Upper lobe of left lung (tissue), 6 donors: ENCODE measurements around the gene SERINC3. TPM values are rescaled to one million over a fixed set of nuclear protein-coding genes. Genes with fewer than 3 reads are reported as not detected.

Experiments used
- ATAC-seq, 2 donors: fragments of 200-7000 bp; cut with Tn5 transposase; one replicate each; pipeline ENCODE4 v1.9.1; 2022; ENCODE audit warnings: mild to moderate bottlenecking in 2 of 2, moderate library complexity in 2 of 2; ENCODE audit not compliant: low FRiP score in 2 of 2
- DNase-seq, 2 donors: peaks; one replicate each; pipeline ENCODE4 v3.0.0-alpha.2; 2019 to 2020
- H3K27ac ChIP-seq, 4 donors: fragments of 200-600 bp; sonication (generic); one replicate each; pipeline ENCODE4 v1.5.1; 2016 to 2019
- H3K27me3 ChIP-seq, 4 donors: fragments of 200-600 bp; sonication (generic); one replicate each; pipeline ENCODE4 v1.5.1; 2017 to 2019
- H3K36me3 ChIP-seq, 4 donors: fragments of 200-600 bp; sonication (generic); one replicate each; pipeline ENCODE4 v1.5.1; 2016 to 2019
- H3K4me1 ChIP-seq, 4 donors: fragments of 200-600 bp; sonication (generic); one replicate each; pipeline ENCODE4 v1.5.1; 2018 to 2019
- H3K4me3 ChIP-seq, 4 donors: fragments of 200-600 bp; sonication (generic); one replicate each; pipeline ENCODE4 v1.5.1; 2017 to 2019; ENCODE audit warnings: mild to moderate bottlenecking in 2 of 4, moderate library complexity in 1 of 4
- H3K9me3 ChIP-seq, 4 donors: fragments of 200-600 bp; sonication (generic); one replicate each; pipeline ENCODE4 v1.5.1; 2018 to 2019
- CTCF ChIP-seq, 6 experiments: fragments of 450-650 bp in 4 of 6; fragments of 200-600 bp in 2 of 6; sonication (generic) in 2 of 6; IDR thresholded peaks; one replicate each; pipeline ENCODE4 v1.5.1; 2016 to 2019; ENCODE audit warnings: antibody characterized with exemption in 6 of 6
- EP300 ChIP-seq, 4 donors: sonication (generic); formaldehyde crosslinking; IDR thresholded peaks; one replicate each; pipeline ENCODE4 v1.5.1; 2017; ENCODE audit warnings: antibody characterized with exemption in 4 of 4, control low read depth in 2 of 4
- POLR2A ChIP-seq, 4 donors: fragments of 450-650 bp; IDR thresholded peaks; one replicate each; pipeline ENCODE4 v1.5.1; 2016 to 2017; ENCODE audit warnings: antibody characterized with exemption in 4 of 4, mild to moderate bottlenecking in 2 of 4
- POLR2AphosphoS5 ChIP-seq, 2 donors: sonication (generic); formaldehyde crosslinking; IDR thresholded peaks; one replicate each; pipeline ENCODE4 v1.5.1; 2017; ENCODE audit warnings: antibody characterized with exemption in 2 of 2
- WGBS, 2 donors: methylation state at CpG; one replicate each; pipeline ENCODE4 v1.1.5; 2017 to 2018; 5-methylcytosine and 5-hydroxymethylcytosine counted together
- total RNA-seq, 6 donors: library from RNA; depleted of rRNA in 4 of 6; stranded (reverse); fragments of >200 nt in 4 of 6; gene quantifications; one replicate each; pipeline versions ENCODE4 v1.1.0 to v1.2.1, GENCODE V29; 2016 to 2021
- donor health status: DM: no; HTN: no; CAD: no; lungs with moderate emphysema.
- donor health status: DM: no; HTN: yes; CAD: no; lungs with severe emphysema.

SERINC3 gene
- total RNA-seq, 6 donors from 2014 or later, result 56.3 to 122 (median 107) TPM

- TF ChIP-seq POLR2A (IDR thresholded peaks at IDR 0.05) (no peak), EP300 (IDR thresholded peaks at IDR 0.05) (no peak), POLR2AphosphoS5 (IDR thresholded peaks at IDR 0.05) (no peak), CTCF (IDR thresholded peaks at IDR 0.05) (no peak)
- no peak overlapping the region for H3K4me3 ChIP-seq
- H3K4me1 ChIP-seq, result no peaks in the 10 kb centered on the region
- no peaks in the 10 kb centered on the region for H3K9me3 ChIP-seq
- H3K27me3 ChIP-seq, result no peaks in the 10 kb centered on the region
- ATAC-seq (no peak), DNase-seq (no peak)
- H3K36me3 ChIP-seq, result peaks cover 57 to 99% (median 74%) of the 10 kb centered on the region in 4 donors
- WGBS, 2 donors, result 82 to 93% methylated on average over 5 of the region's 5 CpGs
- H3K27ac ChIP-seq, result no peak overlapping the region
Observed at GRCh38 chr20:44501448-44501847, 20.4 kb downstream of the SERINC3 start.

GRCh38 chr20:44500221-44500620, 21.6 kb downstream of the SERINC3 start:
- ATAC-seq (no peak), DNase-seq (no peak)
- Histone ChIP-seq H3K36me3 (peaks cover 47 to 100% (median 73%) of the 10 kb centered on the region in 4 donors), H3K4me1 (peaks cover 0 to 6% (median 4%) of the 10 kb centered on the region in 4 donors), H3K9me3 (no peaks in the 10 kb centered on the region), H3K27me3 (no peaks in the 10 kb centered on the region), H3K4me3 (no peak overlapping the region), H3K27ac (no peak overlapping the region)
- TF ChIP-seq POLR2AphosphoS5 (IDR thresholded peaks at IDR 0.05), result no peak
- TF ChIP-seq CTCF (IDR thresholded peaks at IDR 0.05), result no peak
- TF ChIP-seq POLR2A (IDR thresholded peaks at IDR 0.05), result no peak
- no peak for TF ChIP-seq EP300 (IDR thresholded peaks at IDR 0.05)
- 91 to 93% methylated on average over 3 of the region's 3 CpGs for WGBS, 2 donors

- ATAC-seq (no peak), DNase-seq (no peak)
- WGBS, 2 donors, result 74 to 76% methylated on average over 3 of the region's 3 CpGs
- H3K27me3 ChIP-seq, result no peaks in the 10 kb centered on the region
- peaks cover 33 to 100% (median 63%) of the 10 kb centered on the region in 4 donors for H3K36me3 ChIP-seq
- H3K4me1 ChIP-seq, result peaks cover 0 to 13% (median 8%) of the 10 kb centered on the region in 4 donors
- H3K9me3 ChIP-seq, result no peaks in the 10 kb centered on the region
- no peak overlapping the region for H3K4me3 ChIP-seq
- TF ChIP-seq EP300 (IDR thresholded peaks at IDR 0.05) (no peak), POLR2AphosphoS5 (IDR thresholded peaks at IDR 0.05) (no peak), CTCF (IDR thresholded peaks at IDR 0.05) (no peak), POLR2A (IDR thresholded peaks at IDR 0.05) (no peak)
- H3K27ac ChIP-seq, result no peak overlapping the region
Observed at GRCh38 chr20:44497761-44498160, 24.1 kb downstream of the SERINC3 start.

GRCh38 chr20:44496976-44497375, 24.9 kb downstream of the SERINC3 start:
- Histone ChIP-seq H3K4me1 (peaks cover 0 to 13% (median 8%) of the 10 kb centered on the region in 4 donors), H3K27me3 (no peaks in the 10 kb centered on the region), H3K36me3 (peaks cover 31 to 100% (median 65%) of the 10 kb centered on the region in 4 donors), H3K27ac (peak overlapping the region in 1 of 4 donors; percentile 66), H3K4me3 (no peak overlapping the region), H3K9me3 (no peaks in the 10 kb centered on the region)
- TF ChIP-seq POLR2AphosphoS5 (IDR thresholded peaks at IDR 0.05) (no peak), POLR2A (IDR thresholded peaks at IDR 0.05) (no peak), CTCF (IDR thresholded peaks at IDR 0.05) (no peak), EP300 (IDR thresholded peaks at IDR 0.05) (no peak)
- DNase-seq (no peak), ATAC-seq (no peak)
- WGBS, 2 donors, result 92% methylated on average over 2 to 3 of the region's 3 CpGs

GRCh38 chr20:44495802-44496481, 25.9 kb downstream of the SERINC3 start:
- Histone ChIP-seq H3K36me3 (peaks cover 23 to 100% (median 61%) of the 10 kb centered on the region in 4 donors), H3K27ac (peak overlapping the region; percentile 62 to 78 (median 66))
- WGBS, 2 donors, result 79 to 92% methylated on average over 3 of the region's 3 CpGs

More at GRCh38 chr20:44495802-44496481, 25.9 kb downstream of the SERINC3 start:
- no peaks in the 10 kb centered on the region for H3K27me3 ChIP-seq
- H3K4me1 ChIP-seq, result peaks cover 0 to 13% (median 8%) of the 10 kb centered on the region in 4 donors
- DNase-seq (no peak), ATAC-seq (peak in 1 of 2 donors; percentile 56)
- H3K4me3 ChIP-seq, result no peak overlapping the region
- TF ChIP-seq POLR2AphosphoS5 (IDR thresholded peaks at IDR 0.05), result no peak
- no peak for TF ChIP-seq CTCF (IDR thresholded peaks at IDR 0.05)
- no peak for TF ChIP-seq POLR2A (IDR thresholded peaks at IDR 0.05)
- TF ChIP-seq EP300 (IDR thresholded peaks at IDR 0.05), result no peak
- no peaks in the 10 kb centered on the region for H3K9me3 ChIP-seq
